22Rv1 (cell line): ENCODE measurements around the gene GFOD2.

Experiments
- CTCF ChIP-seq: fragments of 450-650 bp; IDR thresholded peaks from 2 replicates; pipeline ENCODE4 v1.5.1; 2017; ENCODE audit warnings: mild to moderate bottlenecking
- ZFX ChIP-seq: fragments of 450-650 bp; IDR thresholded peaks from 2 replicates; pipeline ENCODE4 v1.6.1; 2017; ENCODE audit warnings: antibody characterized with exemption, borderline replicate concordance

GRCh38 chr16:67716097-67716496 lies 3.0 kb downstream of the GFOD2 start:
- no peak for TF ChIP-seq CTCF
- no peak for TF ChIP-seq ZFX
